GM19025 (cell line): ENCODE data around the gene UBALD1.
"Not testable (repeated sequence)": the region's sequence is repeated elsewhere in the genome, so short reads cannot be mapped to it uniquely, and the experiment has no call there.

Experiments used
- ATAC-seq: cut with Tn5 transposase; IDR thresholded peaks from one replicate; pipeline ENCODE4 v1.9.1; 2021; ENCODE audit warnings: mild to moderate bottlenecking, low read depth, moderate library complexity; ENCODE audit not compliant: unreplicated experiment

UBALD1 gene

GRCh38 chr16:4614571-4615383 lies at the start of gene UBALD1:
UBALD1 (minus strand) TSS chr16:4614888; CDS start chr16:4614797, 91 bp downstream.
- peak; percentile 45 for ATAC-seq

GRCh38 chr16:4663777-4664465 lies 49.2 kb upstream of the UBALD1 start:
- no peak for ATAC-seq

GRCh38 chr16:4663465-4663776 lies 48.7 kb upstream of the UBALD1 start:
- no peak for ATAC-seq

GRCh38 chr16:4661661-4662060 lies 47.0 kb upstream of the UBALD1 start:
- ATAC-seq = no peak

- ATAC-seq = no peak
Measured at GRCh38 chr16:4660454-4661007, 45.8 kb upstream of the UBALD1 start.

- ATAC-seq = no peak
Measured at GRCh38 chr16:4659363-4660353, 45.0 kb upstream of the UBALD1 start.

GRCh38 chr16:4656695-4657686 lies 42.3 kb upstream of the UBALD1 start:
- ATAC-seq = no peak

- ATAC-seq = no peak
Measured at GRCh38 chr16:4656221-4656620, 41.5 kb upstream of the UBALD1 start.

GRCh38 chr16:4655801-4656200 lies 41.1 kb upstream of the UBALD1 start:
- ATAC-seq = no peak

GRCh38 chr16:4654964-4655590 lies 40.4 kb upstream of the UBALD1 start:
- no peak for ATAC-seq

- no peak for ATAC-seq
Measured at GRCh38 chr16:4654011-4654963, 39.6 kb upstream of the UBALD1 start.

- ATAC-seq = no peak
Measured at GRCh38 chr16:4652561-4652960, 37.9 kb upstream of the UBALD1 start.

- ATAC-seq = peak; percentile 39
Measured at GRCh38 chr16:4651827-4652226, 37.1 kb upstream of the UBALD1 start.

GRCh38 chr16:4650443-4651074 lies 35.9 kb upstream of the UBALD1 start:
- ATAC-seq = not testable (repeated sequence)

- no peak for ATAC-seq
Measured at GRCh38 chr16:4649744-4650442, 35.2 kb upstream of the UBALD1 start.

- ATAC-seq = no peak
Measured at GRCh38 chr16:4648917-4649316, 34.2 kb upstream of the UBALD1 start.

- ATAC-seq = no peak
Measured at GRCh38 chr16:4647644-4647980, 32.9 kb upstream of the UBALD1 start.
